Spleen (tissue), 7 donors: ENCODE results near the gene DNMT1.

Experiments
- CTCF ChIP-seq, 11 experiments: fragments of 200-600 bp in 7 of 11; fragments of 450-650 bp in 4 of 11; sonication (generic) in 4 of 11; IDR thresholded peaks in 8 of 11; conservative IDR thresholded peaks in 3 of 11; 1 replicate in 7 of 11; 2 replicates in 4 of 11; pipeline versions ENCODE4 v1.4.0 to v1.8.0; 2016 to 2021; ENCODE audit warnings: antibody characterized with exemption in 11 of 11, inconsistent platforms in 4 of 11, mild to moderate bottlenecking in 1 of 11
- POLR2A ChIP-seq, 3 donors: fragments of 450-650 bp; IDR thresholded peaks; one replicate each; pipeline ENCODE4 v1.5.1; 2017; ENCODE audit warnings: antibody characterized with exemption in 3 of 3, mild to moderate bottlenecking in 1 of 3
- donor health status: DM: no; HTN: no; CAD: no; lungs with moderate emphysema.
- donor health status: DM: no; HTN: no; CAD: no.
- donor health status: DM: no; HTN: no; CAD: no.

DNA sequence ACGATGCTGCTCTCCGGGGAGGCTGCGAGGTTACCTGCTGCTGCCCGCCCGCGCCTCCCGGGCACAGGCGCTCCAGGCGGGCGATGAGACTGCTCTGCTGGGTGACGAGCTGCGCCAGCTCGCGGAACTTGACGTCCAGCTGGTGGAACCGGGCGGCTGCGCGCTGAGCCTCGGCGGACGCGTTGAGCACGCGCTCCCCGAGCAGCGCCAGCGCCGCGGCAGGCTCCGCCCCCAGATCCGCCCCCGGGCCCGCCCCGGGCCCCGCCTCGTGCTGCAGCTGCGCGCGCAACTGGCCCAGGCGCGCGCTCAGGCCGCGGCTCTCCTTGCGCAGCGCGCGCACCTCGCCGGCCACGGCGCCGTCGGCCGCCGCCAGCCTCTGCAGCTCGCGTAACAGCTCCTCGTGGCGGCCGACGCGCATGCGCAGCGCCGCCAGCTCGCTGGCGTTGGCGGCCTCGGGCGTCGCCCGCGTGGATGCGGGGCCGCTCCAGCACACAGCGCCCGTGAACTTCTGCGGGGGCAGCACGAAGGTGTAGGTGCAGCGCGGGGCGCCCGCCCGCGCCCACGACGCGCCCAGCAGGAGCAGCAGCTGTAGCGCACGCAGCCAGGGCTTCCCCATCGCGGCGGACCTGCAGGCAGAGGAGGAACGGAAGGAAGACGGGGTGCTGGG, 98.7 kb downstream of the DNMT1 start:
- TF ChIP-seq POLR2A (IDR thresholded peaks at IDR 0.05) (peak in 1 of 3 donors; percentile 62), CTCF (IDR thresholded peaks at IDR 0.05 in 8 of 11, conservative IDR thresholded peaks at IDR 0.05 in 3 of 11) (peak in 1 of 11 experiments; percentile 29)
